Heart right ventricle (tissue), 16 donors: ENCODE data around the gene SMAP2. TPM values are rescaled to one million over a fixed set of nuclear protein-coding genes. Genes with fewer than 3 reads are reported as not detected.

Experiments used
- ATAC-seq, 8 donors: fragments of 200-7000 bp; cut with Tn5 transposase; one replicate each; pipeline ENCODE4 v1.9.1; 2020; ENCODE audit warnings: mild to moderate bottlenecking in 8 of 8, moderate library complexity in 8 of 8, moderate number of reproducible peaks in 1 of 8
- DNase-seq, 2 donors: peaks; one replicate each; pipeline ENCODE4 v3.0.0-alpha.2; 2020
- H3K27ac ChIP-seq, 10 donors: fragments of 200-600 bp; sonication (generic) in 2 of 10; one replicate each; pipeline versions ENCODE4 v1.5.0 to v1.8.0; 2020 to 2022; ENCODE audit warnings: mild to moderate bottlenecking in 3 of 10
- H3K27me3 ChIP-seq, 7 donors: fragments of 200-600 bp; one replicate each; pipeline ENCODE4 v1.8.0; 2021 to 2022; ENCODE audit warnings: mild to moderate bottlenecking in 2 of 7
- H3K36me3 ChIP-seq, 9 donors: fragments of 200-600 bp; sonication (generic) in 1 of 9; one replicate each; pipeline versions ENCODE4 v1.5.0 to v1.8.0; 2020 to 2022; ENCODE audit warnings: mild to moderate bottlenecking in 2 of 9
- H3K4me1 ChIP-seq, 9 donors: fragments of 200-600 bp; sonication (generic) in 1 of 9; one replicate each; pipeline versions ENCODE4 v1.5.0 to v1.8.0; 2020 to 2022; ENCODE audit warnings: mild to moderate bottlenecking in 4 of 9
- H3K4me3 ChIP-seq, 10 donors: fragments of 200-600 bp; sonication (generic) in 2 of 10; one replicate each; pipeline versions ENCODE4 v1.5.0 to v1.8.0; 2020 to 2022; ENCODE audit warnings: mild to moderate bottlenecking in 7 of 10, moderate library complexity in 2 of 10
- H3K9me3 ChIP-seq, 11 donors: fragments of 200-600 bp in 10 of 11; sonication (generic) in 2 of 11; one replicate each; pipeline versions ENCODE4 v1.5.0 to v1.8.0; 2013 to 2022; ENCODE audit warnings: mild to moderate bottlenecking in 2 of 11, control low read depth in 1 of 11, moderate library complexity in 1 of 11
- CTCF ChIP-seq, 9 donors: fragments of 200-600 bp; sonication (generic) in 2 of 9; IDR thresholded peaks; one replicate each; pipeline versions ENCODE4 v1.5.0 to v1.8.0; 2021 to 2022; ENCODE audit warnings: antibody characterized with exemption in 9 of 9, mild to moderate bottlenecking in 5 of 9, moderate library complexity in 1 of 9
- WGBS, 2 donors: extraction: QIAGEN DNeasy Blood & Tissue Kit; methylation state at CpG; one replicate each; pipeline ENCODE4 v1.1.7; 2013; ENCODE audit warnings: inconsistent platforms in 1 of 2; 5-methylcytosine and 5-hydroxymethylcytosine counted together
- intact Hi-C, 10 donors: fragments of 100-400 bp; cut with DNase I; formaldehyde crosslinking; loops; one replicate each; pipeline versions ENCODE4 v1.11.1 to v1.14.2; 2022
- polyA plus RNA-seq, 2 donors: library from polyadenylated mRNA; stranded (reverse); fragments of 200-250 nt; gene quantifications; one replicate each; pipeline ENCODE4 v1.2.3, GENCODE V29; 2013
- total RNA-seq, 10 donors: library from RNA; stranded (reverse); fragmentation: NEBNext Ultra II Directional in 3 of 10; extraction: Animal tissue kit (Norgen Biotek cat#: 25700) in 3 of 10; gene quantifications; one replicate each; pipeline versions ENCODE4 v1.2.1 to v1.2.4, GENCODE V29; 2021 to 2023
- donor health status: Arrhythmogenic right ventricular cardiomyopathy.
- donor health status: ischemic (EF 13 %, LVEDD 7.1; RV severe dilation, severe dysfunction).
- donor health status: healthy with polysubstance abuse.
- donor health status: DM: no; HTN: yes; CAD: no.
- donor health status: DM: no; HTN: no; CAD: no.
- donor health status: ischemic (EF 25% LVEDD 6.9; RV normal size, moderate dysfunction).
- donor health status: ischemic (EF 25% LVEDD 5.7; RV mildly dilated, moderate dysfunction).
- donor health status: healthy.
- donor health status: DM: yes; HTN: yes; CAD: no.
- donor health status: Ischemic cardiomyopathy.
- donor health status: ischemic (EF 35%, LVEDD 5.7; RV mildly dilated, moderate dysfunction).
- donor health status: nonischemic (EF 11% LVEDD 7.7; RV severe dilation, severe dysfunction).
- donor health status: DM: yes; HTN: yes; CAD: no.
- donor health status: PGD.
- donor health status: ischemic (EF 29% LVEDD 5.4; RV normal size, mild dysfunction).
- donor health status: nonischemic (EF 23%, LVEDD 6.1; RV moderate dilation, normal function).

The SMAP2 gene
- total and polyA plus RNA-seq, 12 donors, result 9.4 to 29.8 (median 12.4) TPM

GRCh38 chr1:40361637-40362036, 11.9 kb upstream of the SMAP2 start:
- DNase-seq, result no peak
- WGBS, 2 donors, result 89 to 91% methylated on average over 4 of the region's 4 CpGs
- intact Hi-C loops, result no loop called here
- Histone ChIP-seq H3K27ac (peak overlapping the region in 1 of 10 donors; percentile 24), H3K27me3 (peaks cover 0 to 7% (median 0%) of the 10 kb centered on the region in 7 donors), H3K9me3 (peaks cover 0 to 32% (median 11%) of the 10 kb centered on the region in 11 donors), H3K4me1 (peaks cover 0 to 23% (median 0%) of the 10 kb centered on the region in 9 donors), H3K36me3 (peaks cover 0 to 7% (median 0%) of the 10 kb centered on the region in 9 donors), H3K4me3 (no peak overlapping the region)
- TF ChIP-seq CTCF (IDR thresholded peaks at IDR 0.05), result no peak
- no peak for ATAC-seq

- WGBS, 2 donors, result 89 to 90% methylated on average over 2 of the region's 2 CpGs
- intact Hi-C loops, result no loop called here
- H3K27me3 ChIP-seq, result peaks cover 0 to 7% (median 0%) of the 10 kb centered on the region in 7 donors
- peak overlapping the region in 1 of 10 donors; percentile 24 for H3K27ac ChIP-seq
- TF ChIP-seq CTCF (IDR thresholded peaks at IDR 0.05), result no peak
- no peak overlapping the region for H3K4me3 ChIP-seq
- H3K36me3 ChIP-seq, result peaks cover 0 to 7% (median 0%) of the 10 kb centered on the region in 9 donors
- DNase-seq, result no peak
- ATAC-seq, result no peak
- H3K9me3 ChIP-seq, result peaks cover 0 to 27% (median 11%) of the 10 kb centered on the region in 11 donors
- H3K4me1 ChIP-seq, result peaks cover 0 to 23% (median 0%) of the 10 kb centered on the region in 9 donors
These were observed 11.3 kb upstream of the SMAP2 start for GRCh38 chr1:40362199-40362598.

GRCh38 chr1:40362699-40363098, 10.8 kb upstream of the SMAP2 start:
- WGBS, 2 donors, result 37 to 64% methylated on average over 2 of the region's 2 CpGs
- peaks cover 0 to 22% (median 7%) of the 10 kb centered on the region in 11 donors for H3K9me3 ChIP-seq
- peak overlapping the region in 1 of 10 donors; percentile 24 for H3K27ac ChIP-seq
- peaks cover 0 to 23% (median 0%) of the 10 kb centered on the region in 9 donors for H3K4me1 ChIP-seq
- H3K27me3 ChIP-seq, result peaks cover 0 to 7% (median 0%) of the 10 kb centered on the region in 7 donors
- intact Hi-C loops, result no loop called here
- DNase-seq, result no peak
- H3K36me3 ChIP-seq, result peaks cover 0 to 7% (median 0%) of the 10 kb centered on the region in 9 donors
- TF ChIP-seq CTCF (IDR thresholded peaks at IDR 0.05), result no peak
- no peak overlapping the region for H3K4me3 ChIP-seq
- peak in 1 of 8 donors; percentile 58 for ATAC-seq

GRCh38 chr1:40363721-40364120, 9.8 kb upstream of the SMAP2 start:
- Histone ChIP-seq H3K27ac (no peak overlapping the region), H3K9me3 (peaks cover 0 to 12% (median 0%) of the 10 kb centered on the region in 11 donors), H3K36me3 (peaks cover 0 to 7% (median 0%) of the 10 kb centered on the region in 9 donors), H3K4me3 (no peak overlapping the region), H3K4me1 (peaks cover 0 to 23% (median 0%) of the 10 kb centered on the region in 9 donors), H3K27me3 (peaks cover 0 to 7% (median 0%) of the 10 kb centered on the region in 7 donors)
- ATAC-seq (no peak), DNase-seq (no peak)
- TF ChIP-seq CTCF (IDR thresholded peaks at IDR 0.05), result no peak
- intact Hi-C loops, result no loop called here
- WGBS, 2 donors, result 34 to 41% methylated on average over 2 of the region's 2 CpGs
